ENCODE measurements around the gene KCTD20. TPM values are rescaled to one million over a fixed set of nuclear protein-coding genes. Genes with fewer than 3 reads are reported as not detected.

The KCTD20 gene
- total RNA-seq, 1 donor from 2014 or later, result 51.8 TPM

DNA sequence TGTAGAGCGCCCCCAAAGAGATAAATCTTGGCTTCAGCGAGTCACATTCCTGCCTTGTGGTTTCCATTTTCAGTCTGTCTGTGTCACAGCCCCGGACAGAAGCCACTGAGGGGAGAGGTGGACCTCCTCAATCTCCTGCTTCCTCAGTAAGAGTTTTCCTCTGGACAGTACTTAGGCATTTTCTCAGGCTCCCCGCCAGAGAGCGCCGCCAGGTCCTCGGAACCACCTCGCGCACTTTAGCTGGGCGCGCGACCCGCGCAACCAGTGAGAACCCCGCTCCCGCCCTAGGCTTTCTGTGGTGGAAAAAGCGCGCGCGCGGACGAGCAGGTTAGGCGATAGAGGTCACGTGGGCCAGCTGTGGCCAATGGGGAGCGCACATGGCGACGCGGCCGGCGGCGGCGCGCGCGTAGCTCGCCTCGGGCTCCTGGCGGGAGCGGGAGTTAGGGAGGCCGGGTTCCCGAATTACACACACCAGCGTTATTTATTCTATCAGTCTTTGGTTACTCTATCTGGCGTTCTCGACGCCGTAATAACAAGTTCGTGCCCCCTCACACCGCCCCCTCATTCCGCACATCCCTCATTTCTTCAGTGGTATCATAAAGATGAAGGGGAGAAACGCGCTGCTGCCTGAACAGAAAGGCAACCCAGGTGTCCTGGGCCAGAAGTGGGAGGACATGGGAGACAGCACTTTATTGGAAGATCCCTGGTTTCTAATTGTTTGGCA lies 19.5 kb upstream of the KCTD20 start:
- Mint-ChIP-seq H3K36me3 (no peaks in the 10 kb centered on the region), H3K4me3 (peak overlapping the region; percentile 93), H3K27me3 (no peaks in the 10 kb centered on the region), H3K9me3 (no peaks in the 10 kb centered on the region), H3K27ac (peak overlapping the region; percentile 77), H3K4me1 (ENCODE audit: unreplicated experiment) (peaks cover 12% of the 10 kb centered on the region)
- TF ChIP-seq, protein P1, sequence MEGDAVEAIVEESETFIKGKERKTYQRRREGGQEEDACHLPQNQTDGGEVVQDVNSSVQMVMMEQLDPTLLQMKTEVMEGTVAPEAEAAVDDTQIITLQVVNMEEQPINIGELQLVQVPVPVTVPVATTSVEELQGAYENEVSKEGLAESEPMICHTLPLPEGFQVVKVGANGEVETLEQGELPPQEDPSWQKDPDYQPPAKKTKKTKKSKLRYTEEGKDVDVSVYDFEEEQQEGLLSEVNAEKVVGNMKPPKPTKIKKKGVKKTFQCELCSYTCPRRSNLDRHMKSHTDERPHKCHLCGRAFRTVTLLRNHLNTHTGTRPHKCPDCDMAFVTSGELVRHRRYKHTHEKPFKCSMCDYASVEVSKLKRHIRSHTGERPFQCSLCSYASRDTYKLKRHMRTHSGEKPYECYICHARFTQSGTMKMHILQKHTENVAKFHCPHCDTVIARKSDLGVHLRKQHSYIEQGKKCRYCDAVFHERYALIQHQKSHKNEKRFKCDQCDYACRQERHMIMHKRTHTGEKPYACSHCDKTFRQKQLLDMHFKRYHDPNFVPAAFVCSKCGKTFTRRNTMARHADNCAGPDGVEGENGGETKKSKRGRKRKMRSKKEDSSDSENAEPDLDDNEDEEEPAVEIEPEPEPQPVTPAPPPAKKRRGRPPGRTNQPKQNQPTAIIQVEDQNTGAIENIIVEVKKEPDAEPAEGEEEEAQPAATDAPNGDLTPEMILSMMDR (conservative IDR thresholded peaks at IDR 0.05), result peak; percentile 71
- peak; percentile 100 for DNase-seq (ENCODE audit: extremely low spot score, unreplicated experiment)

DNA sequence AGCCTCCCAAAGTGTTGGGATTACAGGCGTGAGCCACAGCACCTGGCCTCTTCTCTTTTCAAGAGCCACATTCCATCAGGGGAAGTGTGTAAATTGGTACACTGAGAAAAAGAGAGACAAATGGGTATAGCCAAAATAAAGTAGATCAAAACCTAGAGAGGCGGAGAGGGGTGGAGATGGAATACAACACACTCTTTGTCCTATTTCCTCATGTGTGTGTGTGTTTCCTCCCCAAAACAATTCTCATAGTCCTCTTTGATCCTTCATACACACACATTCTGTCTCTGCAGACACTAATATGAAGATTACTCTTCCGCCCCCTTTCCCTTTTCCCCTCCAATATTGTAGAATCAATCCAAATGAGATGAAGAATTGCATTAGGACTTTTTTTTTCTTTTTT lies 16.2 kb upstream of the KCTD20 start:
- Mint-ChIP-seq H3K4me1 (ENCODE audit: unreplicated experiment) (peaks cover 12% of the 10 kb centered on the region), H3K27ac (no peak overlapping the region), H3K4me3 (no peak overlapping the region), H3K27me3 (no peaks in the 10 kb centered on the region), H3K36me3 (no peaks in the 10 kb centered on the region), H3K9me3 (no peaks in the 10 kb centered on the region)
- TF ChIP-seq, protein P1 (conservative IDR thresholded peaks at IDR 0.05), result no peak
- no peak for DNase-seq (ENCODE audit: extremely low spot score, unreplicated experiment)

DNA sequence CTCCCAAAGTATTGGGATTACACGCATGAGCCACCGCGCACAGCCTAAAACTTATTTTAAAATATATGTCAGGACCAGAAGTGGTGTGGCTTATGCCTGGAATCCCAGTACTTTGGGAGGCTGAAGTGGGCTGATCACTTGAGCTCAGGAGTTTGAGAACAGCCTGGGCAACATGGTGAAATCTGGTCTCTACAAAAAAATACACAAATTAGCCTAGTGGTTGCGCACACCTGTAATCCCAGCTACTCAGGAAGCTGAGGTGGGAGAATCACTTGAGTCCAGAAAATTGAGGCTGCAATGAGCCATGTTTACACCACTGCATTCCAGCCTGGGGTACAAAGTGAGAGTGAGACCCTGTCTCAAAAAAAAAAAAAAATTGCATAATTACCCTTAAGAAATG lies 13.9 kb upstream of the KCTD20 start:
- H3K9me3 Mint-ChIP-seq, result no peaks in the 10 kb centered on the region
- H3K4me3 Mint-ChIP-seq, result no peak overlapping the region
- no peaks in the 10 kb centered on the region for H3K27me3 Mint-ChIP-seq
- no peaks in the 10 kb centered on the region for H3K36me3 Mint-ChIP-seq
- DNase-seq (ENCODE audit: extremely low spot score, unreplicated experiment), result no peak
- TF ChIP-seq, protein P1 (conservative IDR thresholded peaks at IDR 0.05), result no peak
- H3K4me1 Mint-ChIP-seq (ENCODE audit: unreplicated experiment), result peaks cover 2% of the 10 kb centered on the region
- no peak overlapping the region for H3K27ac Mint-ChIP-seq

DNA sequence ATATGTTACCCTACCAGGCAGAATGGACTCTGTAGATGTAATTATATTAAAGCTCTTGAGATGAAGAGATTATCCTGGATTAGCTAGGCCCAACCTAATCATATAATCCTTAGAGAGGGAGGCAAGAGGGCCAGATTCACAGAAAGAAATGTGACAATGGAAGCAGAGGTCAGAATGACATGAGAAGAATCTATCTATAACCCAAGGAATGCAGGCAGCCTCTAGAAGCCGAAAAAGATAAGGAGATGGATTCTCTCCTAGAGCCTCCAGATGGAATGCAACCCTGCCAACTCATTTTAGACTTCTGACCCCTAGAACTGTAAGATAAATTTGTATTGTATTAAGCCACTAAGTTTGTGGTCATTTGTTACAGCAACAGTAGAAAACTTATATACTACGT lies 12.4 kb upstream of the KCTD20 start:
- Mint-ChIP-seq H3K36me3 (no peaks in the 10 kb centered on the region), H3K4me1 (ENCODE audit: unreplicated experiment) (no peaks in the 10 kb centered on the region), H3K27ac (no peak overlapping the region), H3K27me3 (no peaks in the 10 kb centered on the region), H3K4me3 (no peak overlapping the region), H3K9me3 (no peaks in the 10 kb centered on the region)
- no peak for DNase-seq (ENCODE audit: extremely low spot score, unreplicated experiment)
- TF ChIP-seq, protein P1 (conservative IDR thresholded peaks at IDR 0.05), result no peak

DNA sequence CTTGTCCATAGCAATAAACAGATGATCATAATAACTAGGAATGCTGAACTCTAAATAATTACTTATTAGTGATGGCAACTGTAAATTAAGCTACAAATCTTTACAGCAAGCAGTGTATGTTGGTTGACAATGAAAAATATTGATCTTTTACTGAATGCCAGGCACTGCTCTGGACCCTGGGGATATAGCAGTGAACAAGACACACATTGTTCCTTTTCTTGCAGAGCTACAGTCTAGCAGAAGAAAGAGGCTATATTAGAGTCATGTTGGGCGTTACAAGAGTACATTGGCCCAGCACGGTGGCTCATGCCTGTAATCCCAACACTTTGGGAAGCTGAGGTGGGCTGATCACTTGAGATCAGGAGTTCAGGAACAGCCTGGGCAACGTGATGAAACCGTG lies 11.6 kb upstream of the KCTD20 start:
- DNase-seq (ENCODE audit: extremely low spot score, unreplicated experiment), result no peak
- Mint-ChIP-seq H3K36me3 (no peaks in the 10 kb centered on the region), H3K4me3 (no peak overlapping the region), H3K27ac (no peak overlapping the region), H3K4me1 (ENCODE audit: unreplicated experiment) (no peaks in the 10 kb centered on the region), H3K9me3 (no peaks in the 10 kb centered on the region), H3K27me3 (no peaks in the 10 kb centered on the region)
- TF ChIP-seq, protein P1 (conservative IDR thresholded peaks at IDR 0.05), result no peak

Data from type B pancreatic cell (in vitro differentiated cells).